NCI-H2171 (cell line): Measurements from ENCODE around the gene DIP2B.
A peak's percentile ranks its signal among the peaks of the same experiment; 100 is the strongest.

Experiments
- DNase-seq: peaks from one replicate; lab custom pipeline; 2025; lab: John Stamatoyannopoulos, UW

Gene DIP2B

GRCh38 chr12:50727466-50727865 lies 222.7 kb downstream of the DIP2B start:
- DNase-seq = no peak

- no peak for DNase-seq
Measured at GRCh38 chr12:50728417-50728816, 223.6 kb downstream of the DIP2B start.

GRCh38 chr12:50728841-50729240 lies 224.1 kb downstream of the DIP2B start:
- DNase-seq = no peak

- DNase-seq = no peak
Measured at GRCh38 chr12:50732591-50732990, 227.8 kb downstream of the DIP2B start.

GRCh38 chr12:50733706-50734105 lies 228.9 kb downstream of the DIP2B start:
- DNase-seq = no peak

- DNase-seq = peak; percentile 7
Measured at GRCh38 chr12:50734409-50735263, 229.9 kb downstream of the DIP2B start.

- DNase-seq = no peak
Measured at GRCh38 chr12:50739611-50740010, 234.8 kb downstream of the DIP2B start.

- no peak for DNase-seq
Measured at GRCh38 chr12:50740307-50740706, 235.5 kb downstream of the DIP2B start.

- DNase-seq = no peak
Measured at GRCh38 chr12:50742776-50743175, 238.0 kb downstream of the DIP2B start.

GRCh38 chr12:50745861-50746260 lies 241.1 kb downstream of the DIP2B start:
- DNase-seq = no peak

GRCh38 chr12:50746431-50746830 lies 241.6 kb downstream of the DIP2B start:
- DNase-seq = no peak

GRCh38 chr12:50747817-50748216 lies 243.0 kb downstream of the DIP2B start:
- DNase-seq = no peak

GRCh38 chr12:50749459-50749882 lies 244.7 kb downstream of the DIP2B start:
- DNase-seq = no peak

GRCh38 chr12:50750366-50750765 lies 245.6 kb downstream of the DIP2B start:
- no peak for DNase-seq

GRCh38 chr12:50751948-50752721 lies 247.3 kb downstream of the DIP2B start:
- DNase-seq = no peak

- no peak for DNase-seq
Measured at GRCh38 chr12:50753232-50753769, 248.5 kb downstream of the DIP2B start.

- peak; percentile 91 for DNase-seq
Measured at GRCh38 chr12:50763639-50764285, 259.0 kb downstream of the DIP2B start, which contains the start of gene ATF1. TSS of gene ATF1 (plus strand) at chr12:50764101. CDS start at chr12:50780146, 16,045 bp downstream.

GRCh38 chr12:50764286-50765094 lies 259.7 kb downstream of the DIP2B start:
- peak; percentile 90 for DNase-seq

- DNase-seq = no peak
Measured at GRCh38 chr12:50765095-50765911, 260.5 kb downstream of the DIP2B start.

- DNase-seq = no peak
Measured at GRCh38 chr12:50768391-50768790, 263.6 kb downstream of the DIP2B start.
